Measurements from ENCODE around the gene SHANK1.

SHANK1 gene

GRCh38 chr19:50711196-50711595 is 8.4 kb downstream of the SHANK1 start:
- DNase-seq = no peak

- no peak for DNase-seq
Observed at GRCh38 chr19:50710612-50711011, 9.0 kb downstream of the SHANK1 start.

DNA sequence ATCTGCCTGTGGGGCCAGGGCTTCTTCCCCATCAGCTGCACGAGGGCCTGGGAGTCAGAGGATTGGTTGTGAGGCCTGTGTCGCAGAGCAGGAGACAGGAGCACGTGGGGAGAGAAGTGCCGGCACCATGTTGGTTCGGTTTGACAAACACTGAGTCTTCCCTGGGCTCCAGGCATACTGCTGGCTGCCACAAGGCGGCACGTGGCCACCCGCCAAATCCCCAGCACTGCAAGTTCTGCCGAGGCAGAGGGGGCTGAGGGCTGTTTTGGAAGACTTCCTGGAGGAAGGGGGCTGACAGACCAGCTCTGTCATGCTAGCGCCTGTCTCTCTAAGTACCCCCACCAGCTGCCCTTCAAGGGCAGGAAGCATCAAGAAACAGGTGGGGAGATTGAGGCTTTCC is 9.5 kb downstream of the SHANK1 start:
- DNase-seq = no peak

DNA sequence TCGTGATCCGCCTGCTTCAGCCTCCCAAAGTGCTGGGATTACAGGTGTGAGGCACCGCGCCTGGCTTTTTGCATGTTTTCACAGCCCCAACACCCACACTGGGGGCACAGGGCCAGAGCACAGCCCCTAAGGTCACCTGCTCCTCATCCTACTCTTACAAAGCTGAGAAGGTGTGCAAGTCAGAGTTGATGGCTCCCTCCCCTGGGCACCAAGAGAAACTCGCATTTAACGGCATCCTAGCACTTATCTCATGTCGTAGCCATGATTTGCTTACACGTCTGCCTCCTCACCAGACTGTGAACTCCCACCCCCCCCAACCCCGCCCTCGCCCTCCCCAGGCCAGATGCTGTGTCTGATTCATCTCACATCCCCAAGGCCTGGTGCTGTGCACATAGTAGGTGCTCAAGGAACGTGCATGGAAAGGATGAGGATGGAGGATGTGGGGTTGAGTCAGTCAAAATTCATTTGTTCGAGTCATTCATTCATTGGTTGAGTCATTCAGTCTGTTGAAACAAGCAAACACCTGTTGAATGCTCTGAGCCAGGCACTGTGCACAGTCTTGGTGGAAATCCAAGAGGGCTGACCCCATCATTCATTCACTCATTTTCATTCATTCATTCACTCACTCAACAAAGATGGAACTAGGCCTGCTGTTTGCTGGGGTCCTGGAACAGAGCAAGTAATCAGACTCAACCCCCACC is 11.3 kb downstream of the SHANK1 start:
- no peak for DNase-seq

DNA sequence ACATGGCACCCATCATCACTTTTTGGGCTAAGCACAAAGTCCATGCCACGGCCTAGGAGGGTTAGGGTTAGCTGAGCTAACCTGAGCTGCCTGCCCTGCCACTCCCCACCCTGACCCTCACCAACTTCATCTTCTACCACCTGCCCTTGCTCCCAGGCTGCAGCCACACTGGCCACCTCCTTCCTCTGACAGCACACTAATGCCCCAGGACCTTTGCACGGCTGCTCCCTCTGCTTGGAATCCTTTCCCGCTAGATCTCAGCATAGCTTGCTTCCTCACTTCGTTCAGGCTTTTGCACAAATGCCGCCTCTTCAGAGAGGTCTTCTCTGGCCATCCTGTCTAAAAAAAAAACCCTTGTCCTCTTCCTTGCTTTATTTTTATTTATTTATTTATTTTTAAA is 13.2 kb downstream of the SHANK1 start:
- no peak for DNase-seq

- DNase-seq = peak; percentile 65
Observed at GRCh38 chr19:50705422-50706019, 14.1 kb downstream of the SHANK1 start.

DNA sequence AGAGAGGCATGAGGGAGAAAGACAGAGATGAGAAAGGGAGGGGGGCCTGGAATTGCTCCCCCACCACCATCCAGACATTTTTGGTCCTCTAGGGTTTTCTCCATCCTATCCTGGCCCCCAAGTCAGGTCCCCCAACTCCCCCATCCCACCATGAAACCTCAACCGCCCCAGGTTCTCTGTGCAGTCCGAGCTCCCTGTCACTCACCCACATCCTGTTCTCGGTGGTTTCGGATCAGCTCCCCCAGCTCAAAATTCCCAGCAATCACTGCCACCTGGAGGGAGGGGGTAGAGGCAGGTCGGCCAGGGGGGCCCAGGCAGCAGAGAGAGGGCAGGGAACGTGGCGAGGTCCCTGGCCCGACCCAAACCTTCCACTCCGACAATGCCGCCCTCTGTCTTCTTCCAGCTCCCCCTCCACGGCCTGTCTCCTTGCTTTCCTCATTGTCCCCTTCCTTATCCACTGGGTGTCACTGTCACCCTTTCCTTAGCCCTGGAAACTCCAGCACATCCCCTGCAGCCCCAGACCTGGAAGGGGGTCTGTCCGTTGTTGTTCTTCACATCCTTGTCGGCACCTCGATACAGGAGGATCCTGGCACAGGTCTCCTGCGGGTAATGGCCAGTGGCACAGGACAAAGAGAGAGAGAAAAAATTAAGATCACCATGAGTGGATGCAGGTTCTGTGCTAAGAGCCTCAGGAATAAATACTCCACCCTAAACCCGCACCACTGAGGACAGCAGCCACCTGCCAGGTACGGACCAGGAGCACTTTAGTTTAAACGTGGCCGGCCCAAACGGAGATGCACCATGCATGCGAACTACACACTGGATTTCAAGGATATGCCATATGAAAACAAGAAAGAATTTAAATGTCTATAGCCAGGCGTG is 15.4 kb downstream of the SHANK1 start:
- no peak for DNase-seq

- DNase-seq = no peak
Observed at GRCh38 chr19:50702871-50703829, 16.5 kb downstream of the SHANK1 start.

- no peak for DNase-seq
Observed at GRCh38 chr19:50702158-50702870, 17.3 kb downstream of the SHANK1 start.

DNA sequence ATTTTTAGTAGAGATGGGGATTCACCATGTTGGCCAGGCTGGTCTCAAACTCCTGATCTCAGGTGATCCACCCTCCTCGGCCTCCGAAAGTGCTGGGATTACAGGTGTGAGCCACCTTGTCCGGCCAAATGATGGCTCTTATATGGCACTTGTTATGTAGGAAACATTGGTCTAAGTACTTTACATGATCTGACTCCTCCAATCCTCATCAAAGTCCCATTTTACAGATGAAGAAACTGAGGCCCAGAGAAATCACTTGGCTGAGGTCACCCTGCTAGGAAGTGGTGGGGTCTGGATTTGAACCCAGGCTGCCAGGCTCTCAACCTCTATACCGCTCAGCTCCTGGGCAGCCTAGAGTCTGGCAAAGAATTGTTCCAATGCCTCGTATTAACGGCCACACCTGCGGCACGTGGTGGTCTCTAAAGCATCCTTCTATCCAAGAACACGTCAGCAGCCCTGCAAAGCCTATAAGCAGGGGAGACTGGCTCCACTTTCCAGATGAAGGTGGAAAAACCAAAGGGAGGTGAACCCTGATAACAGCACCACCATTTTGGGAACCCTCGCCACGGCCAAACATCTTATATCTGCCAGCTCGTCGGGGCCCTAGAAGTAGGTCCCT is 18.1 kb downstream of the SHANK1 start:
- no peak for DNase-seq

DNA sequence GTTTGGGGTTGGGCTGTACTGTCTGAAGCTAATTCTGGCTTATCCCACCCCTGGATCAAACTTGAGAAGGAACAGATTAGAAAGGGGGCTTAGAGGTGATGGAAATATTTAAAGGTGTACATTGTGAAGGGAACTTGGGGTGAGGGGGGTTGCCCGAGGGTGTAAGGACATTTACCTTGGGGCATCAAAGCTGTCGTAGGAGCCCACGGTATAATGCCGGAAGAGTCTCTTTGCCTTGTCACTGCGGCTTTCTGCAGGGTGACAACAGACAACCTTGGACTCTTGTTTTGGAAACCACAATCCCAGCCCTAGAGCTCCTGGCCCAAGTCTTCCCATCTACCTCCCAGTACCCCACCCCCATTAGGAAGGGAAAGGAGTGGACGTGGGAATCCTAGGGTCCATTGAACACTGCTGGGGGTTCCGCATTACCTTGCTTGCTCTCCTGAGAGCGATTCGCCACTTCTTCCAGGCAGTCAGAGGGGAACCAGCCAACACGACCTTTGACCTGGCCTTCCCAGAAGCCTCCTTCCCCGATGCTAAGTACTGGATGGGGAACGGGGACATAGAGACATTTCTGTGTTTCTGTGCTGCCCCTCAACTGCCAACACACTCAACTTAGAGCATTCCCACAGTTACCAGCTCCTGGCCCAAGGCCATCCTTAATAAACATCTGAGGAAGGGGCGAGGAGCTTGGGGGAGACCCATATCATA is 22.0 kb downstream of the SHANK1 start:
- no peak for DNase-seq

- DNase-seq = no peak
Observed at GRCh38 chr19:50696094-50696483, 23.5 kb downstream of the SHANK1 start.

- DNase-seq = peak; percentile 86
Observed at GRCh38 chr19:50695251-50696093, 24.1 kb downstream of the SHANK1 start.

- no peak for DNase-seq
Observed at GRCh38 chr19:50694815-50695145, 24.8 kb downstream of the SHANK1 start.

GRCh38 chr19:50693064-50693975 is 26.3 kb downstream of the SHANK1 start:
- peak; percentile 28 for DNase-seq

GRCh38 chr19:50690439-50690838 is 29.2 kb downstream of the SHANK1 start:
- DNase-seq = no peak

DNA sequence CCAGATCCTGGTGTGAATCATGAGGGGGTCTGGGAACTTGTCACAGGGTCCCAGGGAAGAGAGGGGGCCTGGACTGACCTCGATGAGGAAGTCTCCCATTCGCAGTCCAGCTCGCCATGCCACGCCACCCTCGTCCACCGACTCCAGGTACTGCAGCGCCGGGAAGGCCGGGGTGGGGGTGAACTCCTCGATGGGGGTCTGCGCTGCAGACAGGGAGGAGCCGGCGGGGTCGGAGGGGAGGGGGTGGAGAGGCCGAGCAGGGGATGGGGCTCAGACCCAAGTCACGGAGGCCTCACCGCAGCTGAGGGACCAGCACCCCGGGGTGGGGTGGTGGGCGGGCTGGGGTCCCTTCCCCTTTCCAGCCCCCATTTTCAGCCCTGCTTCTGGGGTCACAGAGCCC is 30.8 kb downstream of the SHANK1 start:
- DNase-seq = no peak

GRCh38 chr19:50686310-50687032 is 33.1 kb downstream of the SHANK1 start:
- no peak for DNase-seq

All from retina (tissue), 1 donor.